Endothelial cell of umbilical vein (primary cell): Measurements from ENCODE around the gene AQP12B. TPM values are rescaled to one million over a fixed set of nuclear protein-coding genes. Genes with fewer than 3 reads are reported as not detected.
"Not testable (repeated sequence)": the region's sequence is repeated elsewhere in the genome, so short reads cannot be mapped to it uniquely, and the experiment has no call there.

ENCODE experiments used
- BruUV-seq: library from RNA; stranded (reverse); fragments of 400-500 nt; replicated peaks from 2 replicates; lab custom pipeline; 2021; lab: Mats Ljungman, UMichigan
- CTCF ChIA-PET: fragments of 300-600, 350-600 bp; sonication (Branson Sonifier 250); formaldehyde crosslinking; loops from one replicate; lab custom pipeline; 2021; ENCODE audit warnings: antibody characterized with exemption, inconsistent platforms; lab: Charles Lee
- POLR2A ChIA-PET: fragments of 300-600, 350-600 bp; sonication (Branson Sonifier 250); formaldehyde crosslinking; loops from one replicate; lab custom pipeline; 2021; ENCODE audit warnings: antibody characterized with exemption, inconsistent platforms; lab: Charles Lee
- DNase-seq: peaks from one replicate; pipeline ENCODE4 v3.0.0-alpha.2; 2011; ENCODE audit warnings: low read depth, low spot score
- FAIRE-seq: peaks from 2 replicates; lab custom pipeline; 2011; peaks lifted over from hg19 to GRCh38; lab: Jason Lieb, UNC
- H2AFZ ChIP-seq: 2 replicates; pipeline ENCODE4 v1.6.0; 2012; ENCODE audit warnings: low read depth, low read length, control low read depth, inconsistent platforms
- H3K27ac ChIP-seq: 2 replicates; pipeline ENCODE4 v1.5.1; 2011; ENCODE audit warnings: low read depth, mild to moderate bottlenecking, control low read depth, low read length, moderate library complexity; ENCODE audit not compliant: insufficient read depth
- H3K27me3 ChIP-seq, 2 experiments: 2 replicates each; pipeline versions ENCODE4 v1.6.0 to v1.6.1; 2011; ENCODE audit warnings: low read length in 2 of 2, mixed read lengths in 1 of 2; ENCODE audit not compliant: control insufficient read depth in 2 of 2, insufficient read depth in 2 of 2
- H3K36me3 ChIP-seq, 2 experiments: 2 replicates in 1 of 2; 3 replicates in 1 of 2; pipeline ENCODE4 v1.5.1; 2011; ENCODE audit warnings: low read length in 2 of 2, mild to moderate bottlenecking in 1 of 2, moderate library complexity in 1 of 2; ENCODE audit not compliant: control insufficient read depth in 2 of 2, insufficient read depth in 2 of 2; ENCODE audit errors: extremely low read depth in 1 of 2
- H3K4me1 ChIP-seq: 3 replicates; pipeline ENCODE4 v1.5.1; 2011; ENCODE audit warnings: mild to moderate bottlenecking, low read length; ENCODE audit not compliant: control insufficient read depth, insufficient read depth; ENCODE audit errors: extremely low read depth
- H3K4me2 ChIP-seq: 2 replicates; pipeline ENCODE4 v1.6.1; 2011; ENCODE audit warnings: low read length, control low read depth, mixed read lengths; ENCODE audit not compliant: insufficient read depth
- H3K4me3 ChIP-seq, 3 experiments: fragments of 200-600 bp in 1 of 3; sonication (generic), shearing (Covaris generic) in 1 of 3; replicated peaks in 1 of 3; 2 replicates each; pipeline ENCODE4 v1.5.1; 2011 to 2016; ENCODE audit warnings: control low read depth in 3 of 3, low read length in 3 of 3, mild to moderate bottlenecking in 2 of 3, inconsistent platforms in 1 of 3, low read depth in 1 of 3, moderate library complexity in 1 of 3; ENCODE audit not compliant: insufficient read depth in 1 of 3
- H3K79me2 ChIP-seq: 2 replicates; pipeline ENCODE4 v1.6.0; 2012; ENCODE audit warnings: low read length, inconsistent platforms; ENCODE audit not compliant: control insufficient read depth, insufficient read depth
- H3K9ac ChIP-seq: replicated peaks from 2 replicates; pipeline ENCODE3; 2011; ENCODE audit warnings: low read length, control low read depth; ENCODE audit not compliant: insufficient read depth; ENCODE audit errors: extremely low read depth
- H3K9me1 ChIP-seq: replicated peaks from 3 replicates; pipeline ENCODE4 v1.6.0; 2011; ENCODE audit warnings: mild to moderate bottlenecking, low read length; ENCODE audit not compliant: control insufficient read depth, insufficient read depth; ENCODE audit errors: extremely low read depth
- H3K9me3 ChIP-seq: replicated peaks from 2 replicates; pipeline ENCODE4 v1.5.1; 2012; ENCODE audit warnings: low read length, inconsistent platforms; ENCODE audit not compliant: control insufficient read depth, insufficient read depth
- H4K20me1 ChIP-seq: replicated peaks from 2 replicates; pipeline ENCODE3; 2011; ENCODE audit warnings: mild to moderate bottlenecking, low read length; ENCODE audit not compliant: control insufficient read depth, insufficient read depth; ENCODE audit errors: extremely low read depth
- CTCF ChIP-seq, 2 donors: IDR thresholded peaks; 1 replicate in 1 of 2; 2 replicates in 1 of 2; pipeline ENCODE4 v1.5.1; 2011; ENCODE audit warnings: low read length in 2 of 2, mild to moderate bottlenecking in 2 of 2, moderate library complexity in 2 of 2, control low read depth in 1 of 2, inconsistent platforms in 1 of 2, low read depth in 1 of 2; ENCODE audit not compliant: insufficient read depth in 1 of 2; ENCODE audit errors: extremely low read depth in 1 of 2
- EZH2 ChIP-seq: IDR thresholded peaks from 2 replicates; pipeline ENCODE4 v1.6.1; 2012; ENCODE audit warnings: borderline replicate concordance, low read depth, mild to moderate bottlenecking, moderate library complexity, low read length, inconsistent platforms; ENCODE audit not compliant: severe bottlenecking
- FOS ChIP-seq: IDR thresholded peaks from 2 replicates; pipeline ENCODE4 v1.6.1; 2011; ENCODE audit warnings: mild to moderate bottlenecking, low read length, moderate library complexity, borderline replicate concordance; ENCODE audit not compliant: insufficient read depth
- GATA2 ChIP-seq: IDR thresholded peaks from 2 replicates; pipeline ENCODE4 v1.7.0; 2011; ENCODE audit warnings: low read depth, mild to moderate bottlenecking, moderate library complexity, mixed read lengths, low read length; ENCODE audit not compliant: insufficient read length, insufficient read depth
- JUN ChIP-seq: IDR thresholded peaks from 2 replicates; pipeline ENCODE4 v1.6.1; 2011; ENCODE audit warnings: borderline replicate concordance, low read depth; ENCODE audit not compliant: insufficient read length, insufficient read depth
- MAX ChIP-seq: IDR thresholded peaks from 2 replicates; pipeline ENCODE4 v1.6.1; 2011; ENCODE audit not compliant: insufficient read depth, insufficient read length
- MYC ChIP-seq: IDR thresholded peaks from one replicate; pipeline ENCODE4 v1.6.1; 2011; ENCODE audit warnings: mild to moderate bottlenecking, low read depth, low read length
- POLR2A ChIP-seq: IDR thresholded peaks from 2 replicates; pipeline ENCODE4 v1.6.1; 2012; ENCODE audit warnings: low read depth, mild to moderate bottlenecking, control low read depth, low read length
- POLR2AphosphoS5 ChIP-seq: IDR thresholded peaks from 2 replicates; pipeline ENCODE4 v1.6.1; 2012; ENCODE audit warnings: low read depth, mild to moderate bottlenecking, control low read depth, low read length, moderate library complexity; ENCODE audit not compliant: insufficient read depth
- dilution Hi-C: fragments of 300-500 bp; cut with MboI; formaldehyde crosslinking; loops from one replicate; pipeline ENCODE4 v1.15.0; 2019; ENCODE audit warnings: low sequenced_read_pairs; ENCODE audit not compliant: extremely low pct_ligation_motif_present
- intact Hi-C: fragments of 100-400 bp; cut with micrococcal nuclease; formaldehyde crosslinking; loops from one replicate; pipeline ENCODE4 v1.10.0; 2022
- polyA plus RNA-seq, 4 experiments: library from polyadenylated mRNA; depleted of rRNA in 3 of 4; stranded (reverse) in 3 of 4; unstranded in 1 of 4; fragments of >200 nt; gene quantifications; 2 replicates each; pipeline versions ENCODE4 v1.2.1 to v1.2.3, GENCODE V29; 2011 to 2012; ENCODE audit warnings: missing spikeins in 1 of 4
- total RNA-seq: library from RNA; stranded (reverse); gene quantifications from 2 replicates; pipeline ENCODE4 v1.2.3, GENCODE V29; 2021

AQP12B gene
- total and polyA plus RNA-seq, 2 donors (not counting 3 experiments of a cell fraction or from before 2014, with no cell fraction given), result not detected

GRCh38 chr2:240690421-240691074 lies 7.9 kb upstream of the AQP12B start:
- H3K36me3 ChIP-seq, FAIRE-seq, H4K20me1 ChIP-seq, H3K4me1 ChIP-seq, BruUV-seq, H3K27ac ChIP-seq, H3K79me2 ChIP-seq, H3K9ac ChIP-seq, H2AFZ ChIP-seq, H3K9me3 ChIP-seq, intact Hi-C loops, dilution Hi-C loops, POLR2A ChIA-PET, DNase-seq, H3K4me2 ChIP-seq, H3K4me3 ChIP-seq, H3K9me1 ChIP-seq, CTCF ChIA-PET, H3K27me3 ChIP-seq: not testable (repeated sequence)

- Histone ChIP-seq H4K20me1 (no peaks in the 10 kb centered on the region), H3K27ac (no peak overlapping the region), H3K4me2 (no peak overlapping the region), H3K36me3 (no peaks in the 10 kb centered on the region), H3K4me1 (no peaks in the 10 kb centered on the region), H3K9me1 (no peaks in the 10 kb centered on the region), H2AFZ (no peak overlapping the region), H3K27me3 (no peaks in the 10 kb centered on the region), H3K4me3 (no peak overlapping the region), H3K9me3 (no peaks in the 10 kb centered on the region), H3K79me2 (no peaks in the 10 kb centered on the region), H3K9ac (no peak overlapping the region)
- TF ChIP-seq CTCF (IDR thresholded peaks at IDR 0.05; ENCODE audit: extremely low read depth in 1 of 2, insufficient read depth in 1 of 2, low read depth in 1 of 2, low read length in 2 of 2) (no peak), POLR2AphosphoS5 (no peak), FOS (no peak), EZH2 (no peak), GATA2 (no peak), JUN (no peak), MYC (no peak), MAX (no peak), POLR2A (no peak)
- intact Hi-C loops (no loop called here), dilution Hi-C loops (no loop called here)
- POLR2A ChIA-PET, result no interaction called here
- no peak for DNase-seq
- CTCF ChIA-PET, result no interaction called here
- no TSS peak for BruUV-seq
- no peak for FAIRE-seq
These were observed 7.3 kb upstream of the AQP12B start for GRCh38 chr2:240689975-240690374.
